HT-29 (cell line): Measurements from ENCODE around the gene DENND1A. TPM values are rescaled to one million over a fixed set of nuclear protein-coding genes. Genes with fewer than 3 reads are reported as not detected.
"Not testable (repeated sequence)": the region's sequence is repeated elsewhere in the genome, so short reads cannot be mapped to it uniquely, and the experiment has no call there.

Experiments used
- DNase-seq: peaks from one replicate; pipeline ENCODE4 v3.0.0-alpha.2; 2015; ENCODE audit warnings: low spot score
- total RNA-seq: library from RNA; depleted of rRNA; stranded (reverse); fragments of >200 nt; shearing (Covaris generic); gene quantifications from 2 replicates; pipeline ENCODE4 v1.2.3, GENCODE V29; 2014

Gene DENND1A
- total RNA-seq, 1 experiment from 2014 or later, result 17.9 TPM

- DNase-seq, result peak; percentile 16
Measured at GRCh38 chr9:123434619-123435240, 495.2 kb downstream of the DENND1A start.

- DNase-seq, result no peak
Measured at GRCh38 chr9:123432331-123433236, 497.3 kb downstream of the DENND1A start.

DNA sequence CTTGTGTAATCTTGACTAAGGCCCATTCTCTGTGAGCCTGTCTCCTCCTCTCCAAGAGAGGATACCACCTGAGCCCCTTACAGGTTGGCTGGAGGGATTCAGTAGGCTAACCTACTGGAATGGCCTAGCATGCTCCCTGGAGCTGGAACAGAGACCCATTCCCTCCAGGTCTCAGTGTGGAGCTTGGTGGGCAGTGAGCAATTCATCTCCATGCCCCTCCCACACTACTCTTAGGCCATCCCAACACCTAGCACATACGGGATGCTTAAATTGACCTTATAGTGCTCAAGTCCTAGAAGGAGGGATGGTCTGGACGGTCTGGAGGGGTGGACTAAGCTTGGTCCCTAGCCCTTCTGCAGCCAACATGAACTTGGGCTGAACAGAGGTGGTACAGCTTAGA, 498.3 kb downstream of the DENND1A start:
- DNase-seq, result no peak

GRCh38 chr9:123428450-123428849, 501.5 kb downstream of the DENND1A start:
- DNase-seq, result not testable (repeated sequence)

GRCh38 chr9:123426406-123426805, 503.5 kb downstream of the DENND1A start:
- peak; percentile 38 for DNase-seq

DNA sequence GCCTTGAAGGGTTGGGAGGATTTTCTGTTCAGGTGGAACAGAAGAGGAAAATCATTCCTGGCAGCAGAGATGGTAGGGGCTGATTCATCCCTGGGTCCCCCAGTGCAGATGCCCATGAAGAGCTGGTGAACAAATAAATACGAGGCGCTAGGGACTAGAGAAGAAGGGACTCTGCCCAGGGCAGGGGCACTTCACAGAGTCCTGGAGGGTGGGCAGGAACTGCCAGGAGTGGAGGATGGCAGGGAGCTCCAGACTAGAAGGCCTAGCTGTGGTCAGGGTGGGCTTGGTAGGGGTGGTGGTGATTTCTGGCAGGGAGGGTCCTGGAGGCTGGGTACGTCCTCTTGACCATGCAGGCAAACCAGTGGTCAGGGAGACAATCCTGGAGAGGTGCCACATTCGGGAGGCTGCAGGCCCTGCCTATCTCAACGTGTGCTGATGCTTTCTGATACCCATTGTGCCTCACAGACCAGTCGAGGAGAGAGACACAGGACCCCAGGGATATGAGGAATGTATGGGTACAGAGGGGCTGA, 504.0 kb downstream of the DENND1A start:
- no peak for DNase-seq

- no peak for DNase-seq
Measured at GRCh38 chr9:123425261-123425821, 504.6 kb downstream of the DENND1A start.

GRCh38 chr9:123424552-123425225, 505.2 kb downstream of the DENND1A start:
- no peak for DNase-seq

DNA sequence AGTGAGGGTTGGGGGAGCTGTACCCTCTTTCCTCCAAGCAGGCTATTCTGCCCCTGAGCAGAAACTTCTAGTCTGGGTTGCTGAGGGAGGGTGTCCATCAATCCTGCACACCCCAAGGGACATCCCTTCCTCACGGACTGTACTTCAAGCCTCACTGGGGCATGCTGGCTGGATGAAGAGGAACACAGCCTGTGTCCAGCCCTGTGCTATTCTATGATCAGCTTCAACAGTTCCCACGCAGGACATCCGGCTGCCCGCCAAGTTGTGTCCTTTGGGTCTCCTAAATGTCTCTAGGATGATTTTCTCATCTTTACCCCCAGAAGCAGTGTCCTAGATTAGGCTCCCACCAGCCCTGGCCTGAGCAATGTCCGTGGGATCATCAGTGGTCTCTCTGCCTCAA, 505.8 kb downstream of the DENND1A start:
- DNase-seq, result no peak

DNA sequence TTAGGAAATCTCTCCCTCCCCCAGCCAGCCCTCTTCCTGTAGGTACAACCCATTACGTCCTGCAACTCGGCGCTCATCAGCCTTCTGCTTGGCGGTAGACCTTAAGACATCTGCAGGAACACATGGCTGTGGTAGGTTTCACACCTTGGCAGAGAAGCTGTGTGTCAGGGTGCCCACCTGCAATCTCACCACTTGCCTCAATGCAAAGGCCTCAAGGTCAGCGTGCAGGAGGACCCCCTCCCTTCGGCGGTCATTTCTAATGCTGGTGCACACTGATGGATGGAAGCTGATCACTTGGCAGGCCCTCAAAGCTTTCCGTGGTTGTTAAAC, 506.6 kb downstream of the DENND1A start:
- no peak for DNase-seq

DNA sequence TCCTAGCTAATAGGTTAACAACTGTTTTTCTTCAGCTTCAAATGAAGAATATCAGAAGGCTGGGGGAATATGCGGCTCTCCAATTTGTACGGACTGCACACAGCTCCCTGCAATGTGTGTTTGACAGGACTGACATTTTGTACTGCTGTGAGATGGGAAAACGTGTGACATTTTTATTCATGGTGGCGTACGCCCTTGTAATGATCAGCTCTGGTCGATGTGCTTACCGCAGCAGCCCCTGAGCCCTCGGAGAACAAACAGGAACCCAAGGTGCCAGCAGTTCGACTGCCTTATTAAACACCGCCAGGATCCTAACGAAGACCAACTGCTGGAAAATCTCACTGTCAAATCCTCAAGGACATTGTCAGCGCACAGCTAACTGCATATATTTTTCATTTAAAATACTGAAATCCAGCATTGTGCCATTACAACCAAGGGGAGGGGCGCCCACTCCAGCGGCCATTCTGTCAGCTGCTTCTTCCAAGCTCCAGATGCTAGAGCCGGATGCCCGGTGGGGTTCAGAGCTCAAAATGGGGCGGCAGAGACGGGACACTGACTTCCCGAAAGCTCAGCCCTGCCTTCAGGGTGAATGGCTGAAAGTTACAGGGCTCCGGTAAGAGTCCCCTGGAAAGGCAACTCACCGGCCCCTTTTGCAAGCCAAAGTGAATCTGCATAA, 507.2 kb downstream of the DENND1A start:
- no peak for DNase-seq

DNA sequence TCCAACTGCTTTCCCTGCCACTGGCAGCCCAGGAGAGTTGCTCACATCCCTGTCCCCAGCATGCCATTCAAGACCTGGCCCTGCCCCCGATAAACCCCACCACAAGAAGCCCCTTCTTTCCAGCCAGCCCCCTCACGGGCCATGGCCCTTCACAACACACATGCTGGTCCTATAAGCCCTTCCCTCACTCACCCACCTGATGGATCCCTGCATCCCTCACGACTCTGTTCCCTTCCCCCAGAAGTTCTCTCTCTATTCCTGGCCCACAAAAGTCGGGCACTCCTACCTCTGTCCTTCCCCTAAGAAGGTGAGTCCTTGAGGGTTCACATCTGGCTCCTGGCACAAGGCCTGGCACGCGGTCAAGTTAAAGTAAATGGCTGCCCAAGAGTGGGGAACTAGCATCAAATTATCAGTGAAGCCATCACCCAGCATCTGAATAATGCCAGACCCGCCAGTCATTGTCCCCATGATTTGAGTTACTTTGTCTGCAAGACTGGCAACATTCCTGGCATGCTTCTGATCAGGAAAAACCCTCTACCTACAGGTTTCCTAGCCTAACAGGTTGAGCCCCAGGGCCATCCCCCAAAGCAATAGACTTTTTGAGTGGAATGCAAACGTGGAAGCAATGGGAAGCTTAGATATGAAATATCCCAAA, 508.0 kb downstream of the DENND1A start:
- no peak for DNase-seq

DNA sequence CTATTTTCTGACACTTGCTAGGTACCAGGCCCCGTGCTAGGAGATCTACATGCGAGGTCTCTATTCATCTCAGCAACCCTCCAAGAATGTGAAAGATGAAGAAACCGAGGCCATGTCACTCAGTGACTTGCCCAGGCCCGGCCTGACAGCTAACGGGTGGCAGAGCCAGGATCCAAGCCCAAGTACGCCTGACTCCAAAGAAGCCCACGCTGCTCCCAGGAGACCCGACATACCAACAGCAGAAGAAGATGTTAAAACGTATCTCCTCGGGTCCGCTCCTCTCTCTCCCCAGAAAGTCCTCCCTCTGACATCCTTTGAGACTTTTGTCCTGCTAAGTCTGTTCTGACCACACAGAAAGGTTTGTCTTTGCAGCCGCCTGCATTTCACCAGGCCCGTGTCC, 508.7 kb downstream of the DENND1A start:
- no peak for DNase-seq

- DNase-seq, result no peak
Measured at GRCh38 chr9:123420592-123421111, 509.3 kb downstream of the DENND1A start.

GRCh38 chr9:123419721-123420591, 510.0 kb downstream of the DENND1A start:
- no peak for DNase-seq

- DNase-seq, result no peak
Measured at GRCh38 chr9:123419091-123419490, 510.8 kb downstream of the DENND1A start.

DNA sequence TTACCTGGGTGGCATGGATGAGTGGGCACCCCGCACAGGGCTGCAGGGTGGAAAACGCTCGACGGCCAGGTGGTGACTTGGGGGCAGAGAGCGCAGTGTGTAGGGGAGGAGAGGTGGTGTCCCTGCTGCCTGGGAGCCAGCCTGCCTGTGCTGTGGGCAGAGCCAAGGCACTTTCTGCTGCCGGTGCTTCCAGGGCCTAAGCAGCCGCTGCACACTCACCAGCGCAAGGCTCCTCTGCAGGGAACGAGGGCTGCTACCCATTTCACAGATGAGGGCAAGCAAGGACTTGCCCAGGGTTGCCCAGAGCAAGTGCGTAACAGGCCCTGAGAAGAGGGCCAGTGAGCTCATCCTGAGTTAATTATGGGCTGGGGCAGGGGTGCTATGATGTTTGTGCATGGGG, 511.4 kb downstream of the DENND1A start:
- DNase-seq, result no peak

DNA sequence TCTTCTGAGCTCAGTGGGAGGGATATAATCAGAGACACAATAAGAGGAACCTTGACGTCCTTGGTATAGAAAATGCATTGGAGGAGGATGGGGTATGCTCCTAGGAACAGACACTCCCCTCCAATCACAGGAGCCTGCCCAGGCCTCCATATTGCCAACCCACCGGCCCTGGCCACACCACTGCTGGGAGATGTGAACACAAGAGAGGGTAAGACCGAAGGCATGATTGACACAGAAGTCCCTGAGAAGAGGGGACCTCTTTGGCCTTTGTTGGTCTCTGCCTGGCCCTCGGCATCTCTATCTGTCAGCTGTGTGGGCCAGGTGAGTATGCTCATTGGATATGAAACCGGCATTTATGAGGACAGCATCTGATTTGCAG, 511.9 kb downstream of the DENND1A start:
- no peak for DNase-seq

- no peak for DNase-seq
Measured at GRCh38 chr9:123417289-123418051, 512.5 kb downstream of the DENND1A start.
